Suprapubic skin (tissue), 3 donors: Measurements from ENCODE around the gene LHB.

Source experiments
- EP300 ChIP-seq: sonication (generic); formaldehyde crosslinking; IDR thresholded peaks from one replicate; pipeline ENCODE4 v1.6.1; 2017; ENCODE audit warnings: antibody characterized with exemption
- TF ChIP-seq, protein P1 (sequence below), 2 donors: fragments of 200-600 bp in 1 of 2; fragments of 450-650 bp in 1 of 2; sonication (generic) in 1 of 2; IDR thresholded peaks; one replicate each; pipeline ENCODE4 v1.5.1; 2016 to 2019; ENCODE audit warnings: antibody characterized with exemption in 2 of 2, mild to moderate bottlenecking in 1 of 2, moderate library complexity in 1 of 2

DNA sequence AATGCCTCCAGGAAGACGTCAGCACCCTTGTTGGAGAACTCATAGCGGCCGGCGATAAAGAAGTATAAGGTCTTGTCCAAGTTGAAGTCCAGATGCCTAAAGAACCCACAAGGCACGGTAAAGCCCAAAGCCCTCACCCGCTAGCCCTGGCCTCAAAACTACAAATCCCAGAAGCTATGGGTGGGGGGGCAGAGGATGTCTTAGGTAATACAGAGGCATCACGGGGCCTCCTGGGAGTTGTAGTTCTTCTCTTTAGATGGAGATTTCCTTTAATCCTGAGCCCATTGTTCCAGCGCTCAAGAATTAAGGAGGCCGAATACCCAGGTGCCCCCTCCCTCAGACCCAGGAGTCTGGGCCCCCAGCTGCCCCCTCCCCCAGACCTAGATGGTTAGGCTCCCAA lies 34.6 kb downstream of the LHB start:
- TF ChIP-seq, protein P1, sequence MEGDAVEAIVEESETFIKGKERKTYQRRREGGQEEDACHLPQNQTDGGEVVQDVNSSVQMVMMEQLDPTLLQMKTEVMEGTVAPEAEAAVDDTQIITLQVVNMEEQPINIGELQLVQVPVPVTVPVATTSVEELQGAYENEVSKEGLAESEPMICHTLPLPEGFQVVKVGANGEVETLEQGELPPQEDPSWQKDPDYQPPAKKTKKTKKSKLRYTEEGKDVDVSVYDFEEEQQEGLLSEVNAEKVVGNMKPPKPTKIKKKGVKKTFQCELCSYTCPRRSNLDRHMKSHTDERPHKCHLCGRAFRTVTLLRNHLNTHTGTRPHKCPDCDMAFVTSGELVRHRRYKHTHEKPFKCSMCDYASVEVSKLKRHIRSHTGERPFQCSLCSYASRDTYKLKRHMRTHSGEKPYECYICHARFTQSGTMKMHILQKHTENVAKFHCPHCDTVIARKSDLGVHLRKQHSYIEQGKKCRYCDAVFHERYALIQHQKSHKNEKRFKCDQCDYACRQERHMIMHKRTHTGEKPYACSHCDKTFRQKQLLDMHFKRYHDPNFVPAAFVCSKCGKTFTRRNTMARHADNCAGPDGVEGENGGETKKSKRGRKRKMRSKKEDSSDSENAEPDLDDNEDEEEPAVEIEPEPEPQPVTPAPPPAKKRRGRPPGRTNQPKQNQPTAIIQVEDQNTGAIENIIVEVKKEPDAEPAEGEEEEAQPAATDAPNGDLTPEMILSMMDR (IDR thresholded peaks at IDR 0.05) = no peak
- TF ChIP-seq EP300 = no peak
